SK-N-MC (cell line): ENCODE data around the gene EYA3.

ENCODE experiments used
- DNase-seq: peaks from one replicate; pipeline ENCODE4 v3.0.0-alpha.2; 2011; ENCODE audit warnings: low read depth, low spot score
- H3K27ac ChIP-seq: fragments of 200-600 bp; sonication (generic); 2 replicates; pipeline ENCODE4 v1.5.1; 2016; ENCODE audit warnings: mixed run types
- H3K36me3 ChIP-seq: fragments of 200-600 bp; sonication (generic); 2 replicates; pipeline ENCODE4 v1.6.1; 2017; ENCODE audit warnings: antibody characterized with exemption, low read length, mixed read lengths; ENCODE audit not compliant: insufficient read depth
- H3K4me3 ChIP-seq: fragments of 200-600 bp; sonication (generic); 2 replicates; pipeline ENCODE4 v1.5.1; 2016
- H3K9ac ChIP-seq: fragments of 200-600 bp; sonication (generic); 2 replicates; pipeline ENCODE4 v1.8.0; 2017; ENCODE audit warnings: mixed run types, mixed read lengths; ENCODE audit not compliant: insufficient read length
- H3K9me3 ChIP-seq: fragments of 200-600 bp; sonication (generic); 2 replicates; pipeline ENCODE4 v1.6.1; 2017; ENCODE audit warnings: low read depth, mild to moderate bottlenecking, antibody characterized with exemption, low read length, moderate library complexity, mixed read lengths
- EZH2 ChIP-seq: fragments of 200-600 bp; sonication (generic); IDR thresholded peaks from one replicate; pipeline ENCODE4 v1.6.1; 2017; ENCODE audit warnings: antibody characterized with exemption
- FOXP2 ChIP-seq: optimal IDR thresholded peaks from 2 replicates; pipeline ENCODE3; 2011; ENCODE audit warnings: mild to moderate bottlenecking, moderate library complexity; ENCODE audit not compliant: insufficient read depth; ENCODE audit errors: extremely low read length, control extremely low read depth
- POLR2AphosphoS5 ChIP-seq: IDR thresholded peaks from 2 replicates; pipeline ENCODE4 v1.6.1; 2012; ENCODE audit warnings: mild to moderate bottlenecking, low read depth, low read length, borderline replicate concordance

The EYA3 gene

GRCh38 chr1:28104866-28105467, 16.6 kb upstream of the EYA3 start:
- Histone ChIP-seq H3K4me3 (peak overlapping the region; percentile 62), H3K36me3 (no peaks in the 10 kb centered on the region), H3K9ac (no peak overlapping the region), H3K9me3 (no peaks in the 10 kb centered on the region), H3K27ac (no peak overlapping the region)
- no peak for DNase-seq
- TF ChIP-seq EZH2 (no peak), FOXP2 (no peak), POLR2AphosphoS5 (peak; percentile 38; the same call in 1 of the 2 replicates)

GRCh38 chr1:28102189-28102588, 13.8 kb upstream of the EYA3 start:
- Histone ChIP-seq H3K9me3 (no peaks in the 10 kb centered on the region), H3K27ac (no peak overlapping the region), H3K9ac (no peak overlapping the region), H3K36me3 (no peaks in the 10 kb centered on the region), H3K4me3 (no peak overlapping the region)
- TF ChIP-seq FOXP2 (no peak), EZH2 (no peak), POLR2AphosphoS5 (no peak)
- no peak for DNase-seq

- no peak overlapping the region for H3K4me3 ChIP-seq
- no peaks in the 10 kb centered on the region for H3K36me3 ChIP-seq
- no peak overlapping the region for H3K27ac ChIP-seq
- H3K9me3 ChIP-seq, result no peaks in the 10 kb centered on the region
- TF ChIP-seq FOXP2 (no peak), EZH2 (no peak), POLR2AphosphoS5 (no peak)
- DNase-seq, result no peak
- H3K9ac ChIP-seq, result no peak overlapping the region
Measured at GRCh38 chr1:28099050-28099769, 10.8 kb upstream of the EYA3 start.

GRCh38 chr1:28097100-28097472, 8.7 kb upstream of the EYA3 start:
- Histone ChIP-seq H3K9me3 (no peaks in the 10 kb centered on the region), H3K4me3 (no peak overlapping the region), H3K9ac (no peak overlapping the region), H3K27ac (no peak overlapping the region), H3K36me3 (no peaks in the 10 kb centered on the region)
- TF ChIP-seq FOXP2 (no peak), EZH2 (no peak), POLR2AphosphoS5 (no peak)
- no peak for DNase-seq

- DNase-seq, result no peak
- no peak for TF ChIP-seq FOXP2
- no peak for TF ChIP-seq POLR2AphosphoS5
- TF ChIP-seq EZH2, result no peak
- Histone ChIP-seq H3K9me3 (no peaks in the 10 kb centered on the region), H3K4me3 (no peak overlapping the region), H3K9ac (no peak overlapping the region), H3K27ac (no peak overlapping the region), H3K36me3 (no peaks in the 10 kb centered on the region)
Measured at GRCh38 chr1:28096210-28097099, 8.0 kb upstream of the EYA3 start.

- Histone ChIP-seq H3K4me3 (no peak overlapping the region), H3K9me3 (no peaks in the 10 kb centered on the region), H3K27ac (no peak overlapping the region), H3K36me3 (no peaks in the 10 kb centered on the region), H3K9ac (no peak overlapping the region)
- DNase-seq, result peak; percentile 61
- TF ChIP-seq POLR2AphosphoS5 (no peak), EZH2 (no peak), FOXP2 (no peak)
Measured at GRCh38 chr1:28091043-28091781, 2.8 kb upstream of the EYA3 start.

GRCh38 chr1:28087614-28088167, 719 bp downstream of the EYA3 start:
- DNase-seq, result no peak
- H3K9me3 ChIP-seq, result no peaks in the 10 kb centered on the region
- peak overlapping the region; percentile 87 for H3K9ac ChIP-seq

GRCh38 chr1:28086651-28087050, 1.8 kb downstream of the EYA3 start:
- H3K27ac ChIP-seq, result no peak overlapping the region
- no peaks in the 10 kb centered on the region for H3K9me3 ChIP-seq
- H3K9ac ChIP-seq, result peak overlapping the region; percentile 87
- H3K4me3 ChIP-seq, result peak overlapping the region; percentile 92
- no peak for TF ChIP-seq FOXP2
- no peak for TF ChIP-seq EZH2
- no peak for TF ChIP-seq POLR2AphosphoS5
- no peak for DNase-seq
- no peaks in the 10 kb centered on the region for H3K36me3 ChIP-seq

More at GRCh38 chr1:28087614-28088167, 719 bp downstream of the EYA3 start:
- H3K36me3 ChIP-seq, result no peaks in the 10 kb centered on the region
- no peak for TF ChIP-seq EZH2
- no peak for TF ChIP-seq FOXP2
- no peak for TF ChIP-seq POLR2AphosphoS5
- peak overlapping the region; percentile 69; the same call in 1 of the 2 replicates for H3K27ac ChIP-seq
- H3K4me3 ChIP-seq, result peak overlapping the region; percentile 92
